ENCODE data around the gene AKNAD1. TPM values are rescaled to one million over a fixed set of nuclear protein-coding genes. Genes with fewer than 3 reads are reported as not detected.

AKNAD1 gene
- total RNA-seq, 4 donors from 2014 or later = 0.44 to 5.5 (median 4.6) TPM; not detected in 1

- WGBS, 2 donors = 77 to 84% methylated on average over 3 of the region's 3 CpGs
- Histone ChIP-seq H3K4me3 (no peak overlapping the region), H3K36me3 (no peaks in the 10 kb centered on the region), H3K27ac (no peak overlapping the region), H3K9me3 (no peaks in the 10 kb centered on the region), H3K27me3 (no peaks in the 10 kb centered on the region), H3K4me1 (peaks cover 0 to 8% (median 0%) of the 10 kb centered on the region in 4 donors)
- DNase-seq (ENCODE audit: low spot score in 2 of 2) = no peak
- TF ChIP-seq POLR2A (IDR thresholded peaks at IDR 0.05) (no peak), EP300 (IDR thresholded peaks at IDR 0.05) (no peak), CTCF (IDR thresholded peaks at IDR 0.05) (no peak)
These were observed 14.2 kb downstream of the AKNAD1 start for GRCh38 chr1:108842525-108843181.

GRCh38 chr1:108841703-108842102 lies 15.2 kb downstream of the AKNAD1 start:
- H3K36me3 ChIP-seq = no peaks in the 10 kb centered on the region
- no peak overlapping the region for H3K4me3 ChIP-seq
- H3K27ac ChIP-seq = no peak overlapping the region
- no peaks in the 10 kb centered on the region for H3K9me3 ChIP-seq
- peaks cover 0 to 8% (median 0%) of the 10 kb centered on the region in 4 donors for H3K4me1 ChIP-seq
- H3K27me3 ChIP-seq = no peaks in the 10 kb centered on the region
- no peak for TF ChIP-seq EP300 (IDR thresholded peaks at IDR 0.05)
- no peak for TF ChIP-seq CTCF (IDR thresholded peaks at IDR 0.05)
- no peak for TF ChIP-seq POLR2A (IDR thresholded peaks at IDR 0.05)
- 10 to 13% methylated on average over 1 of the region's 1 CpG for WGBS, 2 donors
- no peak for DNase-seq (ENCODE audit: low spot score in 2 of 2)

GRCh38 chr1:108832929-108833328 lies 24.0 kb downstream of the AKNAD1 start:
- Histone ChIP-seq H3K9me3 (no peaks in the 10 kb centered on the region), H3K4me1 (peaks cover 0 to 33% (median 16%) of the 10 kb centered on the region in 4 donors), H3K27ac (no peak overlapping the region), H3K36me3 (no peaks in the 10 kb centered on the region), H3K4me3 (no peak overlapping the region), H3K27me3 (no peaks in the 10 kb centered on the region)
- no peak for DNase-seq (ENCODE audit: low spot score in 2 of 2)
- TF ChIP-seq CTCF (IDR thresholded peaks at IDR 0.05) = no peak
- TF ChIP-seq EP300 (IDR thresholded peaks at IDR 0.05) = no peak
- TF ChIP-seq POLR2A (IDR thresholded peaks at IDR 0.05) = no peak
- WGBS, 2 donors = 93 to 96% methylated on average over 2 of the region's 2 CpGs

- peak in 1 of 2 donors; percentile 40 for DNase-seq (ENCODE audit: low spot score in 2 of 2)
- Histone ChIP-seq H3K4me1 (peaks cover 0 to 36% (median 16%) of the 10 kb centered on the region in 4 donors), H3K9me3 (no peaks in the 10 kb centered on the region), H3K27ac (peak overlapping the region; percentile 39 to 79 (median 74)), H3K36me3 (no peaks in the 10 kb centered on the region), H3K27me3 (no peaks in the 10 kb centered on the region), H3K4me3 (no peak overlapping the region)
- TF ChIP-seq EP300 (IDR thresholded peaks at IDR 0.05) (peak in 1 of 2 donors; percentile 54), POLR2A (IDR thresholded peaks at IDR 0.05) (no peak), CTCF (IDR thresholded peaks at IDR 0.05) (no peak)
- WGBS, 2 donors = 36 to 52% methylated on average over 2 of the region's 2 CpGs
These were observed 25.7 kb downstream of the AKNAD1 start for GRCh38 chr1:108831225-108831624.

- TF ChIP-seq POLR2A (IDR thresholded peaks at IDR 0.05) (no peak), CTCF (IDR thresholded peaks at IDR 0.05) (no peak), EP300 (IDR thresholded peaks at IDR 0.05) (peak in 1 of 2 donors; percentile 68)
- peak; percentile 69 to 72 for DNase-seq (ENCODE audit: low spot score in 2 of 2)
- H3K36me3 ChIP-seq = no peaks in the 10 kb centered on the region
- no peaks in the 10 kb centered on the region for H3K9me3 ChIP-seq
- peak overlapping the region in 2 of 4 donors; percentile 19 to 30 for H3K4me3 ChIP-seq
- no peaks in the 10 kb centered on the region for H3K27me3 ChIP-seq
- peak overlapping the region; percentile 39 to 79 (median 74) for H3K27ac ChIP-seq
- WGBS, 2 donors = 57 to 67% methylated on average over 14 to 20 of the region's 20 CpGs
- H3K4me1 ChIP-seq = peaks cover 0 to 36% (median 16%) of the 10 kb centered on the region in 4 donors
These were observed 26.5 kb downstream of the AKNAD1 start for GRCh38 chr1:108830119-108831008.

Data from tibial nerve (tissue), 4 donors.